Endothelial cell (in vitro differentiated cells): ENCODE data around the gene MUC4. TPM values are rescaled to one million over a fixed set of nuclear protein-coding genes. Genes with fewer than 3 reads are reported as not detected.

Experiments used
- DNase-seq: peaks from one replicate; pipeline ENCODE4 v3.0.0; 2021; ENCODE audit warnings: low spot score
- H3K27ac Mint-ChIP-seq: one replicate; pipeline ENCODE4 v1.8.0; 2021; ENCODE audit warnings: mixed read lengths, inconsistent platforms; ENCODE audit not compliant: unreplicated experiment
- H3K27me3 Mint-ChIP-seq: one replicate; pipeline ENCODE4 v1.8.0; 2021; ENCODE audit warnings: mild to moderate bottlenecking, moderate library complexity, mixed read lengths, inconsistent platforms; ENCODE audit not compliant: unreplicated experiment
- H3K36me3 Mint-ChIP-seq: one replicate; pipeline ENCODE4 v1.8.0; 2021; ENCODE audit warnings: mild to moderate bottlenecking, low read depth, mixed read lengths, inconsistent platforms; ENCODE audit not compliant: unreplicated experiment
- H3K4me1 Mint-ChIP-seq: one replicate; pipeline ENCODE4 v1.8.0; 2021; ENCODE audit warnings: mild to moderate bottlenecking, mixed read lengths, inconsistent platforms; ENCODE audit not compliant: unreplicated experiment
- H3K4me3 Mint-ChIP-seq: one replicate; pipeline ENCODE4 v1.8.0; 2021; ENCODE audit warnings: mild to moderate bottlenecking, mixed read lengths, inconsistent platforms; ENCODE audit not compliant: unreplicated experiment
- H3K9me3 Mint-ChIP-seq: one replicate; pipeline ENCODE4 v1.8.0; 2021; ENCODE audit warnings: mixed read lengths, inconsistent platforms; ENCODE audit not compliant: unreplicated experiment
- CTCF ChIP-seq: fragments of 200-600 bp; sonication (generic); IDR thresholded peaks from one replicate; pipeline ENCODE4 v1.5.0; 2021; ENCODE audit warnings: antibody characterized with exemption; ENCODE audit not compliant: unreplicated experiment
- total RNA-seq: library from RNA; stranded (reverse); fragmentation: NEBNext Ultra II Directional; extraction: Animal tissue kit (Norgen Biotek cat#: 25700); gene quantifications from one replicate; pipeline ENCODE4 v1.2.1, GENCODE V29; 2021; ENCODE audit not compliant: unreplicated experiment

MUC4 gene
- total RNA-seq, 1 donor from 2014 or later: 0.05 TPM

GRCh38 chr3:195856410-195857084 lies 44.8 kb upstream of the MUC4 start:
- Mint-ChIP-seq H3K4me1 (peaks cover 34% of the 10 kb centered on the region), H3K4me3 (no peak overlapping the region), H3K27ac (no peak overlapping the region), H3K36me3 (no peaks in the 10 kb centered on the region), H3K27me3 (peaks cover 2% of the 10 kb centered on the region), H3K9me3 (no peaks in the 10 kb centered on the region)
- no peak for TF ChIP-seq CTCF
- no peak for DNase-seq

GRCh38 chr3:195855471-195856409 lies 44.0 kb upstream of the MUC4 start:
- TF ChIP-seq CTCF: no peak
- H3K27me3 Mint-ChIP-seq: peaks cover 2% of the 10 kb centered on the region
- H3K4me3 Mint-ChIP-seq: no peak overlapping the region
- peaks cover 28% of the 10 kb centered on the region for H3K4me1 Mint-ChIP-seq
- no peak for DNase-seq
- no peaks in the 10 kb centered on the region for H3K9me3 Mint-ChIP-seq
- no peak overlapping the region for H3K27ac Mint-ChIP-seq
- no peaks in the 10 kb centered on the region for H3K36me3 Mint-ChIP-seq

GRCh38 chr3:195854628-195855294 lies 43.0 kb upstream of the MUC4 start:
- DNase-seq: no peak

GRCh38 chr3:195853996-195854395 lies 42.3 kb upstream of the MUC4 start:
- no peak for DNase-seq
- Mint-ChIP-seq H3K4me3 (no peak overlapping the region), H3K36me3 (no peaks in the 10 kb centered on the region), H3K27me3 (no peaks in the 10 kb centered on the region), H3K27ac (peak overlapping the region; percentile 11), H3K9me3 (no peaks in the 10 kb centered on the region), H3K4me1 (peaks cover 11% of the 10 kb centered on the region)
- no peak for TF ChIP-seq CTCF

More at GRCh38 chr3:195854628-195855294, 43.0 kb upstream of the MUC4 start:
- peaks cover 18% of the 10 kb centered on the region for H3K4me1 Mint-ChIP-seq
- H3K4me3 Mint-ChIP-seq: no peak overlapping the region
- H3K36me3 Mint-ChIP-seq: no peaks in the 10 kb centered on the region
- no peaks in the 10 kb centered on the region for H3K9me3 Mint-ChIP-seq
- no peak overlapping the region for H3K27ac Mint-ChIP-seq
- peaks cover 2% of the 10 kb centered on the region for H3K27me3 Mint-ChIP-seq
- TF ChIP-seq CTCF: no peak
